ENCODE measurements around the gene FILIP1L. TPM values are rescaled to one million over a fixed set of nuclear protein-coding genes. Genes with fewer than 3 reads are reported as not detected.

Gene FILIP1L
- total RNA-seq, 2 experiments from 2014 or later: 1.5 to 1.7 TPM

DNA sequence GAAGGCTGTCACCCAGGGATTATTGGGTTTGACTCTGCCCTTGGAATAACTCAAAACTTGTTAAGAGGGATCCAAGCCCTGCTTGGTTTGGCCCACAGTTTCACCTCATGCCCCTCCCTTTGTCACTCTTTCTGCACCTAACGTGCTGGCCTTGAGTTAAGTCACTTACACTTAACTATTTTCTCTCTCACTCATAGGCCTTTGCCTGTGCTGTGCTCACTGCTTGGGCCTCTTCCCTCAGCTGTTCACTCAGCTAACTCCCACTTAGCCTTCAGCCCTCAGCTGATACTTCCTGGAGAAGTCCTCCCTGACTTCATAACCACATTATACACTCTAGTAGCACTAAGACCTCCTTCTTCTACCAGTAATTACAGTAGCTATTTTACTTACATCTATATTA lies 163.4 kb downstream of the FILIP1L start:
- no peak for ATAC-seq
- CTCF ChIA-PET: interaction anchor here (0.7 to 2.1 kb wide), 5 partner anchors 8 to 118 kb away, joined by 3 to 6 read pairs (median 3); no protein-coding TSS in a partner anchor
- Mint-ChIP-seq H3K27me3 (ENCODE audit: low read depth) (no peaks in the 10 kb centered on the region), H3K36me3 (ENCODE audit: low read depth) (no peaks in the 10 kb centered on the region), H3K4me3 (no peak overlapping the region), H3K9me3 (ENCODE audit: insufficient read depth) (no peaks in the 10 kb centered on the region), H3K27ac (no peak overlapping the region), H3K4me1 (ENCODE audit: low read depth) (peaks cover 6% of the 10 kb centered on the region)
- POLR2A ChIA-PET: no interaction called here
- DNase-seq: no peak

DNA sequence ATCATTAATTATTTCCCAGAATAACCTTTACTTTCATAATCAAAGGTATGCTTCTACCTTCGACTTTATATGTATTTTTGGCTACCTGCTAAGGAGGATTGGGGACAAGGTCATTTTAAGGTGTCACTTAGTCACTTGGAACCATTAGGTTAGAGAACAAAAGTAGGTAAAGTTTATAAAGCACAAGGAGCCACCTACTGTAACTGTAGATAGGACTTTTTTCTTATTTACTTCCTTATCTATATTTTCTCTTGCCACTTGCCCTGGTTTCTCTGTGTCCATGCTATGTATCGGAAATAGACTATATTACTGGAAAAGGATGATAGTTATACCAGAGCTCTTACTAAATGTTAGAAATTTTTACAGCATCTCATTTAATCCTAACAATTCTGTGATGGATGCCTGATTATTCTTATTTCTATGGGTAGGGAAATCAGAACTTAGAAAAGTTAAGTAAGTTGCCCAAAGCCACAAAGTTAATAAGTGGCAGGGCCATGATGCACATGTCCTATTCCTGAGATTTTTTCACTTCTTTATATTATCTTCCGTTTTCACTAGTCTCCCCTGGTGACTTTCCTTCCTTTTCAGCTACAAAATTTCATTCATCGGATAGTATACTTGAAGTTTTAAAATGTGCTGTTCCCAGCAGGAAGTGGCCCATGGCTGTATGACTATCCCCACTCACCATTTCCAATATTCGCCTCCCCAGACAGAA lies 164.2 kb downstream of the FILIP1L start:
- Mint-ChIP-seq H3K4me1 (ENCODE audit: low read depth) (peaks cover 9% of the 10 kb centered on the region), H3K36me3 (ENCODE audit: low read depth) (no peaks in the 10 kb centered on the region), H3K27me3 (ENCODE audit: low read depth) (no peaks in the 10 kb centered on the region), H3K4me3 (no peak overlapping the region), H3K9me3 (ENCODE audit: insufficient read depth) (no peaks in the 10 kb centered on the region), H3K27ac (no peak overlapping the region)
- CTCF ChIA-PET: interaction anchor here (0.7 to 2.1 kb wide), 4 partner anchors 9 to 119 kb away, joined by 3 to 6 read pairs (median 4); no protein-coding TSS in a partner anchor
- no peak for DNase-seq
- POLR2A ChIA-PET: no interaction called here
- ATAC-seq: no peak

GRCh38 chr3:99948467-99949089 lies 165.7 kb downstream of the FILIP1L start:
- no peak for ATAC-seq
- no peak for DNase-seq
- no peak overlapping the region for H3K27ac Mint-ChIP-seq
- no peaks in the 10 kb centered on the region for H3K9me3 Mint-ChIP-seq (ENCODE audit: insufficient read depth)
- no peaks in the 10 kb centered on the region for H3K36me3 Mint-ChIP-seq (ENCODE audit: low read depth)
- H3K27me3 Mint-ChIP-seq (ENCODE audit: low read depth): no peaks in the 10 kb centered on the region
- no peak overlapping the region for H3K4me3 Mint-ChIP-seq
- H3K4me1 Mint-ChIP-seq (ENCODE audit: low read depth): peaks cover 9% of the 10 kb centered on the region
- POLR2A ChIA-PET: no interaction called here
- CTCF ChIA-PET: interaction anchor here (2.1 kb wide), 1 partner anchor 121 kb away, joined by 6 read pairs; no protein-coding TSS in a partner anchor

- no peak for ATAC-seq
Observed at GRCh38 chr3:99947356-99947755, 166.9 kb downstream of the FILIP1L start.

GRCh38 chr3:99945328-99945995 lies 168.8 kb downstream of the FILIP1L start:
- ATAC-seq: no peak
- POLR2A ChIA-PET: interaction anchor here (0.5 kb wide), 1 partner anchor 1628 kb away, joined by 3 read pairs; the partner anchor contains the start of gene PCNP
- H3K27ac Mint-ChIP-seq: no peak overlapping the region

More at GRCh38 chr3:99947356-99947755, 166.9 kb downstream of the FILIP1L start:
- Mint-ChIP-seq H3K9me3 (ENCODE audit: insufficient read depth) (no peaks in the 10 kb centered on the region), H3K27ac (no peak overlapping the region), H3K27me3 (ENCODE audit: low read depth) (no peaks in the 10 kb centered on the region), H3K36me3 (ENCODE audit: low read depth) (no peaks in the 10 kb centered on the region), H3K4me1 (ENCODE audit: low read depth) (peaks cover 9% of the 10 kb centered on the region), H3K4me3 (no peak overlapping the region)
- POLR2A ChIA-PET: no interaction called here
- CTCF ChIA-PET: no interaction called here
- no peak for DNase-seq

DNA sequence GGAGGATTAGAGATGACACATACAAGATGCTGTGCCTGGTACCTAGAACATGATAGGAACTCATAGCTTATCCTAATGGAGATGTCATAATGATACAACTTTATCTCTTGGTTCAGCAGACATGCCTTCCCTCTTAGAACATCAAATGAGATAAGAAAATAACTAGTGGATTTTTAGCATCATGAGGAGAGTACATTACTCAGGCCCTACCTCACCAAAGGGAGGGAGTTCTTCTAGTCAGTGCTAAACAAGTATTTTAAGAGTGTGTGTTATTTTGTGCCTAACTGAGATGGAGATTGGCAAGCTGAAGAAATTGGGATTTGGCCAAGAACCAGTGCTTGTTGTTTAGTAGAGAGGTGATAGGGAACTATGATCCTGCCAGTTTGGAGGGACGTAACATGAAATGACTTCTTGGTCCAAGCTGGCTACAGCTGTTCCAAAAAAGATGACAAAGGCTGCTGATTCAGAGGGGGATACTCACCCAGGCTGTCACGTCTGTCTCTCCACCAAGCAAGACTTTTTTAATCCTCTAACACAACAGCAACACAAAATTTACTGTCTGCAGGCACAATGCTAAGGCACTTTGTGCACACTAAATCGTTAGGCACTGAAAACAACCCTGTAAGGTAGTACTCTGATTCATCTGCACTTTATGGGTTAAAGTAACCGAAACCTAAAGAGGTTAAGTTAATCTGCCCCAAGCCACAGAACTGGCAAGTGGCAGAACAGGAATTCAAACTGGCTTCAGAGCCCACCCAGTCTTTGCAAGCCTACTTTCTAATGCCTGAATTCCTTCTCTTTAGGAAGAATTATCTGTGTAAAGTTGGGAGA lies 170.2 kb downstream of the FILIP1L start:
- no peaks in the 10 kb centered on the region for H3K36me3 Mint-ChIP-seq (ENCODE audit: low read depth)
- H3K4me1 Mint-ChIP-seq (ENCODE audit: low read depth): peaks cover 10% of the 10 kb centered on the region
- no peak overlapping the region for H3K4me3 Mint-ChIP-seq
- H3K9me3 Mint-ChIP-seq (ENCODE audit: insufficient read depth): no peaks in the 10 kb centered on the region
- ChIA-PET POLR2A (no interaction called here), CTCF (no interaction called here)
- ATAC-seq (no peak), DNase-seq (no peak)
- no peaks in the 10 kb centered on the region for H3K27me3 Mint-ChIP-seq (ENCODE audit: low read depth)
- no peak overlapping the region for H3K27ac Mint-ChIP-seq

More at GRCh38 chr3:99945328-99945995, 168.8 kb downstream of the FILIP1L start:
- DNase-seq: no peak
- CTCF ChIA-PET: no interaction called here
- Mint-ChIP-seq H3K36me3 (ENCODE audit: low read depth) (no peaks in the 10 kb centered on the region), H3K4me3 (no peak overlapping the region), H3K4me1 (ENCODE audit: low read depth) (peaks cover 7% of the 10 kb centered on the region), H3K9me3 (ENCODE audit: insufficient read depth) (no peaks in the 10 kb centered on the region), H3K27me3 (ENCODE audit: low read depth) (no peaks in the 10 kb centered on the region)

GRCh38 chr3:99941211-99941610 lies 173.1 kb downstream of the FILIP1L start:
- DNase-seq (no peak), ATAC-seq (no peak)
- POLR2A ChIA-PET: no interaction called here
- Mint-ChIP-seq H3K4me3 (no peak overlapping the region), H3K36me3 (ENCODE audit: low read depth) (no peaks in the 10 kb centered on the region), H3K9me3 (ENCODE audit: insufficient read depth) (no peaks in the 10 kb centered on the region), H3K27me3 (ENCODE audit: low read depth) (no peaks in the 10 kb centered on the region), H3K27ac (no peak overlapping the region), H3K4me1 (ENCODE audit: low read depth) (peaks cover 15% of the 10 kb centered on the region)
- CTCF ChIA-PET: interaction anchor here (1.2 to 2.1 kb wide), 2 partner anchors 100 to 313 kb away, joined by 3 to 5 read pairs; no protein-coding TSS in a partner anchor

- no peaks in the 10 kb centered on the region for H3K9me3 Mint-ChIP-seq (ENCODE audit: insufficient read depth)
- H3K4me1 Mint-ChIP-seq (ENCODE audit: low read depth): peaks cover 15% of the 10 kb centered on the region
- H3K27ac Mint-ChIP-seq: no peak overlapping the region
- H3K27me3 Mint-ChIP-seq (ENCODE audit: low read depth): no peaks in the 10 kb centered on the region
- ATAC-seq: no peak
- no peak overlapping the region for H3K4me3 Mint-ChIP-seq
- no peak for DNase-seq
- POLR2A ChIA-PET: no interaction called here
- CTCF ChIA-PET: interaction anchor here (1.2 to 2.1 kb wide), 3 partner anchors 99 to 314 kb away, joined by 3 to 5 read pairs (median 5); no protein-coding TSS in a partner anchor
- no peaks in the 10 kb centered on the region for H3K36me3 Mint-ChIP-seq (ENCODE audit: low read depth)
Observed at GRCh38 chr3:99940350-99940749, 174.0 kb downstream of the FILIP1L start.

- no peaks in the 10 kb centered on the region for H3K9me3 Mint-ChIP-seq (ENCODE audit: insufficient read depth)
- H3K27me3 Mint-ChIP-seq (ENCODE audit: low read depth): no peaks in the 10 kb centered on the region
- POLR2A ChIA-PET: no interaction called here
- CTCF ChIA-PET: interaction anchor here (1.2 to 2.1 kb wide), 3 partner anchors 98 to 314 kb away, joined by 3 to 5 read pairs (median 5); no protein-coding TSS in a partner anchor
- H3K4me1 Mint-ChIP-seq (ENCODE audit: low read depth): peaks cover 11% of the 10 kb centered on the region
- no peaks in the 10 kb centered on the region for H3K36me3 Mint-ChIP-seq (ENCODE audit: low read depth)
- ATAC-seq (no peak), DNase-seq (no peak)
- no peak overlapping the region for H3K27ac Mint-ChIP-seq
- no peak overlapping the region for H3K4me3 Mint-ChIP-seq
Observed at GRCh38 chr3:99939876-99940275, 174.4 kb downstream of the FILIP1L start.

GRCh38 chr3:99938270-99938911 lies 175.9 kb downstream of the FILIP1L start:
- Mint-ChIP-seq H3K4me1 (ENCODE audit: low read depth) (peaks cover 8% of the 10 kb centered on the region), H3K27ac (no peak overlapping the region), H3K9me3 (ENCODE audit: insufficient read depth) (no peaks in the 10 kb centered on the region), H3K4me3 (no peak overlapping the region), H3K36me3 (ENCODE audit: low read depth) (no peaks in the 10 kb centered on the region), H3K27me3 (ENCODE audit: low read depth) (no peaks in the 10 kb centered on the region)
- ATAC-seq (no peak), DNase-seq (no peak)
- CTCF ChIA-PET: interaction anchor here (1.7 kb wide), 1 partner anchor 106 kb away, joined by 5 read pairs; no protein-coding TSS in a partner anchor
- POLR2A ChIA-PET: no interaction called here
